Activated T-helper 1 cell treated with anti-CD3 and anti-CD28 coated beads, Interleukin-12 subunit alpha, Interleukin-12 subunit beta, Interleukin-2, Interleukin-4 antibody, amounts not matched to agents 30 ng/mL and 10 ng/mL and 1 ng/mL, durations not matched to agents 14 hours and 24 hours and 36 hours (primary cell): Measurements from ENCODE around the gene LPCAT1. TPM values are rescaled to one million over a fixed set of nuclear protein-coding genes. Genes with fewer than 3 reads are reported as not detected.
A peak's percentile ranks its signal among the peaks of the same experiment; 100 is the strongest.

Experiments
- DNase-seq: peaks from one replicate; pipeline ENCODE4 v3.0.0; 2021; ENCODE audit warnings: low spot score
- H3K27ac Mint-ChIP-seq: one replicate; pipeline ENCODE4 v1.8.0; 2021; ENCODE audit warnings: mild to moderate bottlenecking, mixed read lengths
- H3K27me3 Mint-ChIP-seq: one replicate; pipeline ENCODE4 v1.8.0; 2022; ENCODE audit warnings: mild to moderate bottlenecking, moderate library complexity, mixed read lengths; ENCODE audit not compliant: insufficient read depth
- H3K36me3 Mint-ChIP-seq: one replicate; pipeline ENCODE4 v1.8.0; 2021; ENCODE audit warnings: low read depth, mixed read lengths
- H3K4me1 Mint-ChIP-seq: one replicate; pipeline ENCODE4 v1.8.0; 2021; ENCODE audit warnings: low read depth, mixed read lengths
- H3K4me3 Mint-ChIP-seq: one replicate; pipeline ENCODE4 v1.8.0; 2021; ENCODE audit warnings: mild to moderate bottlenecking, moderate library complexity, mixed read lengths
- H3K9me3 Mint-ChIP-seq: one replicate; pipeline ENCODE4 v1.8.0; 2021; ENCODE audit warnings: mixed read lengths
- intact Hi-C: fragments of 100-400 bp; cut with micrococcal nuclease; formaldehyde crosslinking; loops from one replicate; pipeline ENCODE4 v1.15.1; 2024
- total RNA-seq: library from RNA; stranded (reverse); gene quantifications from 2 replicates; pipeline ENCODE4 v1.2.3, GENCODE V29; 2022

LPCAT1 gene
- total RNA-seq, 1 donor from 2014 or later = 103 TPM

GRCh38 chr5:1494780-1495524 is 28.8 kb downstream of the LPCAT1 start:
- Mint-ChIP-seq H3K4me1 (peaks cover 16% of the 10 kb centered on the region), H3K36me3 (peaks cover 22% of the 10 kb centered on the region), H3K27me3 (no peaks in the 10 kb centered on the region), H3K27ac (no peak overlapping the region), H3K9me3 (no peaks in the 10 kb centered on the region), H3K4me3 (no peak overlapping the region)
- no peak for DNase-seq
- intact Hi-C loops = no loop called here

GRCh38 chr5:1493941-1494340 is 29.8 kb downstream of the LPCAT1 start:
- H3K36me3 Mint-ChIP-seq = peaks cover 28% of the 10 kb centered on the region
- peaks cover 22% of the 10 kb centered on the region for H3K4me1 Mint-ChIP-seq
- H3K4me3 Mint-ChIP-seq = no peak overlapping the region
- intact Hi-C loops = no loop called here
- peak overlapping the region; percentile 44 for H3K27ac Mint-ChIP-seq
- no peaks in the 10 kb centered on the region for H3K27me3 Mint-ChIP-seq
- no peak for DNase-seq
- no peaks in the 10 kb centered on the region for H3K9me3 Mint-ChIP-seq

- H3K36me3 Mint-ChIP-seq = peaks cover 31% of the 10 kb centered on the region
- peaks cover 20% of the 10 kb centered on the region for H3K4me1 Mint-ChIP-seq
- H3K4me3 Mint-ChIP-seq = no peak overlapping the region
- DNase-seq = no peak
- no peak overlapping the region for H3K27ac Mint-ChIP-seq
- no peaks in the 10 kb centered on the region for H3K27me3 Mint-ChIP-seq
- intact Hi-C loops = no loop called here
- no peaks in the 10 kb centered on the region for H3K9me3 Mint-ChIP-seq
Observed at GRCh38 chr5:1493413-1493812, 30.3 kb downstream of the LPCAT1 start.

GRCh38 chr5:1492757-1493156 is 31.0 kb downstream of the LPCAT1 start:
- no peaks in the 10 kb centered on the region for H3K27me3 Mint-ChIP-seq
- peaks cover 18% of the 10 kb centered on the region for H3K4me1 Mint-ChIP-seq
- H3K9me3 Mint-ChIP-seq = no peaks in the 10 kb centered on the region
- DNase-seq = no peak
- H3K27ac Mint-ChIP-seq = no peak overlapping the region
- no peak overlapping the region for H3K4me3 Mint-ChIP-seq
- intact Hi-C loops = no loop called here
- H3K36me3 Mint-ChIP-seq = peaks cover 34% of the 10 kb centered on the region

- H3K27ac Mint-ChIP-seq = no peak overlapping the region
- H3K36me3 Mint-ChIP-seq = peaks cover 34% of the 10 kb centered on the region
- peaks cover 13% of the 10 kb centered on the region for H3K4me1 Mint-ChIP-seq
- H3K27me3 Mint-ChIP-seq = no peaks in the 10 kb centered on the region
- no peak for DNase-seq
- intact Hi-C loops = no loop called here
- H3K4me3 Mint-ChIP-seq = no peak overlapping the region
- H3K9me3 Mint-ChIP-seq = no peaks in the 10 kb centered on the region
Observed at GRCh38 chr5:1490376-1490775, 33.4 kb downstream of the LPCAT1 start.

GRCh38 chr5:1489754-1490153 is 34.0 kb downstream of the LPCAT1 start:
- no peak for DNase-seq
- peak overlapping the region; percentile 26 for H3K27ac Mint-ChIP-seq
- no peak overlapping the region for H3K4me3 Mint-ChIP-seq
- peaks cover 10% of the 10 kb centered on the region for H3K4me1 Mint-ChIP-seq
- H3K27me3 Mint-ChIP-seq = no peaks in the 10 kb centered on the region
- H3K36me3 Mint-ChIP-seq = peaks cover 34% of the 10 kb centered on the region
- H3K9me3 Mint-ChIP-seq = no peaks in the 10 kb centered on the region
- intact Hi-C loops = no loop called here

- Mint-ChIP-seq H3K27me3 (no peaks in the 10 kb centered on the region), H3K27ac (peak overlapping the region; percentile 29), H3K9me3 (no peaks in the 10 kb centered on the region), H3K36me3 (peaks cover 34% of the 10 kb centered on the region), H3K4me1 (peaks cover 10% of the 10 kb centered on the region), H3K4me3 (no peak overlapping the region)
- intact Hi-C loops = no loop called here
- DNase-seq = no peak
Observed at GRCh38 chr5:1488882-1489680, 34.7 kb downstream of the LPCAT1 start.

- H3K4me3 Mint-ChIP-seq = no peak overlapping the region
- no peak for DNase-seq
- no peaks in the 10 kb centered on the region for H3K27me3 Mint-ChIP-seq
- peaks cover 10% of the 10 kb centered on the region for H3K4me1 Mint-ChIP-seq
- intact Hi-C loops = no loop called here
- H3K27ac Mint-ChIP-seq = peak overlapping the region; percentile 52
- H3K9me3 Mint-ChIP-seq = no peaks in the 10 kb centered on the region
- peaks cover 30% of the 10 kb centered on the region for H3K36me3 Mint-ChIP-seq
Observed at GRCh38 chr5:1487079-1487764, 36.5 kb downstream of the LPCAT1 start.

GRCh38 chr5:1486271-1486670 is 37.5 kb downstream of the LPCAT1 start:
- intact Hi-C loops = no loop called here
- peak overlapping the region; percentile 12 for H3K27ac Mint-ChIP-seq
- no peak for DNase-seq
- H3K4me3 Mint-ChIP-seq = no peak overlapping the region
- peaks cover 21% of the 10 kb centered on the region for H3K36me3 Mint-ChIP-seq
- H3K27me3 Mint-ChIP-seq = no peaks in the 10 kb centered on the region
- H3K9me3 Mint-ChIP-seq = no peaks in the 10 kb centered on the region
- H3K4me1 Mint-ChIP-seq = peaks cover 10% of the 10 kb centered on the region

- intact Hi-C loops = no loop called here
- peaks cover 10% of the 10 kb centered on the region for H3K4me1 Mint-ChIP-seq
- H3K4me3 Mint-ChIP-seq = no peak overlapping the region
Observed at GRCh38 chr5:1485579-1486118, 38.1 kb downstream of the LPCAT1 start.

GRCh38 chr5:1484730-1485578 is 38.8 kb downstream of the LPCAT1 start:
- no peaks in the 10 kb centered on the region for H3K27me3 Mint-ChIP-seq

More at GRCh38 chr5:1485579-1486118, 38.1 kb downstream of the LPCAT1 start:
- Mint-ChIP-seq H3K27me3 (no peaks in the 10 kb centered on the region), H3K9me3 (no peaks in the 10 kb centered on the region), H3K27ac (peak overlapping the region; percentile 7), H3K36me3 (peaks cover 15% of the 10 kb centered on the region)
- DNase-seq = no peak

More at GRCh38 chr5:1484730-1485578, 38.8 kb downstream of the LPCAT1 start:
- no peak for DNase-seq
- intact Hi-C loops = no loop called here
- Mint-ChIP-seq H3K4me1 (peaks cover 7% of the 10 kb centered on the region), H3K9me3 (no peaks in the 10 kb centered on the region), H3K36me3 (peaks cover 15% of the 10 kb centered on the region), H3K27ac (no peak overlapping the region), H3K4me3 (no peak overlapping the region)
